ENCODE results near the gene LDLRAD4. TPM values are rescaled to one million over a fixed set of nuclear protein-coding genes. Genes with fewer than 3 reads are reported as not detected.

Gene LDLRAD4
- polyA plus RNA-seq, 1 of the 3 experiments (the other 2 are of a cell fraction): 0.16 TPM

GRCh38 chr18:13173578-13174145 lies 44.9 kb upstream of the LDLRAD4 start:
- Histone ChIP-seq H3K27ac (ENCODE audit: low read depth in 2 of 2, low read length in 1 of 2) (no peak overlapping the region), H4K20me1 (ENCODE audit: insufficient read depth) (no peaks in the 10 kb centered on the region), H3F3A (replicated peaks; ENCODE audit: insufficient read depth) (no peaks in the 10 kb centered on the region), H3K79me2 (ENCODE audit: insufficient read depth) (no peaks in the 10 kb centered on the region), H3K4me3 (ENCODE audit: low read depth in 2 of 2, low read length in 1 of 2) (no peak overlapping the region), H3K4me2 (no peak overlapping the region), H3K9me2 (no peaks in the 10 kb centered on the region), H3K9me3 (no peaks in the 10 kb centered on the region), H3K4me1 (ENCODE audit: control insufficient read depth in 1 of 2, insufficient read depth in 2 of 2, low read depth in 1 of 2, low read length in 1 of 2) (peaks cover 0 to 4% of the 10 kb centered on the region in 2 experiments; a peak in 1 of 4 replicates), H3K36me3 (replicated peaks in 1 of 2; ENCODE audit: control insufficient read depth in 1 of 2, insufficient read depth in 2 of 2, low read length in 1 of 2) (no peaks in the 10 kb centered on the region), H3K27me3 (ENCODE audit: insufficient read depth) (no peaks in the 10 kb centered on the region), H2AFZ (ENCODE audit: low read depth) (no peak overlapping the region), H3K9ac (no peak overlapping the region)
- WGBS (ENCODE audit: low lambda C conversion rate): 76% methylated on average over 14 of the region's 14 CpGs
- POLR2A ChIA-PET: no interaction called here
- TF ChIP-seq PBX3 (IDR thresholded peaks at IDR 0.05): no peak
- no peak for TF ChIP-seq FOXJ3 (CRISPR knock-in tag; IDR thresholded peaks at IDR 0.05)
- no peak for TF ChIP-seq NFIC (IDR thresholded peaks at IDR 0.05; ENCODE audit: borderline replicate concordance)
- TF ChIP-seq YY1 (IDR thresholded peaks at IDR 0.05; ENCODE audit: low read depth): no peak
- TF ChIP-seq TAF1 (IDR thresholded peaks at IDR 0.05; ENCODE audit: borderline replicate concordance, low read depth, low read length): no peak
- TF ChIP-seq NRF1 (IDR thresholded peaks at IDR 0.05; ENCODE audit: low read depth, low read length): no peak
- TF ChIP-seq GABPA (IDR thresholded peaks at IDR 0.05; ENCODE audit: low read depth): no peak
- no peak for TF ChIP-seq MAX (IDR thresholded peaks at IDR 0.05; ENCODE audit: low read depth)
- TF ChIP-seq MEF2A (IDR thresholded peaks at IDR 0.05; ENCODE audit: borderline replicate concordance, low read depth): no peak
- TF ChIP-seq USF1 (IDR thresholded peaks at IDR 0.05; ENCODE audit: borderline replicate concordance, low read depth): no peak
- no peak for DNase-seq
- CTCF ChIA-PET: interaction anchor here (2.8 kb wide), 1 partner anchor 14 kb away, joined by 11 read pairs; no protein-coding TSS in a partner anchor

DNA sequence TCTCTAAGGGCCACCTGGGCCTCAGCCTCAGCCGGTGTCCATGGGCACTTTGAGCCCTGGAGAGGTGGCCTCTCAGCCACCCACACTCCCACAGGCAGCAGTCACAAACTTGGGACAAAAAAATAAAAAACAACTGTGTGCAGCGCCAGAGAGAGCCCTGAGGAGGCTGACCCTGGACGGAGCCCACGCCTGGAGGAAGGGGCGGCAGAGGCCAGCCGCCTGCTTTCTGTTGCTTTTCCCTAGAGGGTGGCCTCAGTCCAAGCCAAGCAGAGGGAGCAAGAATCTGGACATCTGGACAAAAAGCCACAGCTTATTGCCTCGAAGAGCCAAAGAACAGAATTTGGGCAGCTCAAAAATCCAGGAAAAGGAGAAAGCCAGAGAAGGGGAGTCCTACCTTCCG lies 43.3 kb upstream of the LDLRAD4 start:
- Histone ChIP-seq H3K4me3 (ENCODE audit: low read depth in 2 of 2, low read length in 1 of 2) (no peak overlapping the region), H3K27ac (ENCODE audit: low read depth in 2 of 2, low read length in 1 of 2) (no peak overlapping the region; a peak in 1 of 4 replicates), H3K9me3 (no peaks in the 10 kb centered on the region), H3K4me1 (ENCODE audit: control insufficient read depth in 1 of 2, insufficient read depth in 2 of 2, low read depth in 1 of 2, low read length in 1 of 2) (peaks cover 0 to 4% of the 10 kb centered on the region in 2 experiments; a peak in 1 of 4 replicates), H3K27me3 (ENCODE audit: insufficient read depth) (no peaks in the 10 kb centered on the region), H4K20me1 (ENCODE audit: insufficient read depth) (no peaks in the 10 kb centered on the region), H3K36me3 (replicated peaks in 1 of 2; ENCODE audit: control insufficient read depth in 1 of 2, insufficient read depth in 2 of 2, low read length in 1 of 2) (no peaks in the 10 kb centered on the region), H3F3A (replicated peaks; ENCODE audit: insufficient read depth) (no peaks in the 10 kb centered on the region), H3K4me2 (no peak overlapping the region), H3K79me2 (ENCODE audit: insufficient read depth) (no peaks in the 10 kb centered on the region), H3K9ac (no peak overlapping the region), H2AFZ (ENCODE audit: low read depth) (no peak overlapping the region), H3K9me2 (no peaks in the 10 kb centered on the region)
- ChIA-PET CTCF (interaction anchor here (1.2 kb wide), 1 partner anchor 63 kb away, joined by 3 read pairs; no protein-coding TSS in a partner anchor), POLR2A (no interaction called here)
- DNase-seq: no peak
- TF ChIP-seq USF1 (IDR thresholded peaks at IDR 0.05; ENCODE audit: borderline replicate concordance, low read depth) (no peak), SMC3 (IDR thresholded peaks at IDR 0.05; ENCODE audit: low read depth, low read length) (no peak), POLR2AphosphoS5 (IDR thresholded peaks at IDR 0.05; ENCODE audit: low read depth, low read length) (no peak), CHD2 (IDR thresholded peaks at IDR 0.05; ENCODE audit: low read length, partially characterized antibody) (no peak), MAX (IDR thresholded peaks at IDR 0.05; ENCODE audit: low read depth) (no peak), FOXJ3 (CRISPR knock-in tag; IDR thresholded peaks at IDR 0.05) (no peak), MEF2A (IDR thresholded peaks at IDR 0.05; ENCODE audit: borderline replicate concordance, low read depth) (no peak)
- 66% methylated on average over 8 of the region's 8 CpGs for WGBS (ENCODE audit: low lambda C conversion rate)

Measured in SK-N-SH (cell line).